ENCODE results near the gene LILRA6.
"Not testable (repeated sequence)": the region's sequence is repeated elsewhere in the genome, so short reads cannot be mapped to it uniquely, and the experiment has no call there.

The LILRA6 gene

DNA sequence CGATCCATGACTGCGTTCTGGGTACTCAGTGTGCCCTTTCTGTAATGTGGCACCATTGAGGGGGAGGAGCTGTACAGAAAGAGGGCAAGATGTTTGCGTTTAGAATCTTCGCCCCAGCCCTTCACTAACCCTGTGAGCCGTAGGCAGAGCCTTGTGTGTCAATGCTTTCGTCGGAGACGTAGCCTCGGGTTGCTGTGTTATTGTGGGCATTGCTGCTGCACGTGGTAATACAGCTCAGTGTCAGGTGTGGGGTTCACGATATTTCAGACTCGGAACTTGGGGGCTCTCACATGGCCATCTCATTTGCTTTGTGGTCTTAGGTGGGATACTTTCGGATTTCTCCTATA, 35.8 kb downstream of the LILRA6 start:
- DNase-seq, result no peak

DNA sequence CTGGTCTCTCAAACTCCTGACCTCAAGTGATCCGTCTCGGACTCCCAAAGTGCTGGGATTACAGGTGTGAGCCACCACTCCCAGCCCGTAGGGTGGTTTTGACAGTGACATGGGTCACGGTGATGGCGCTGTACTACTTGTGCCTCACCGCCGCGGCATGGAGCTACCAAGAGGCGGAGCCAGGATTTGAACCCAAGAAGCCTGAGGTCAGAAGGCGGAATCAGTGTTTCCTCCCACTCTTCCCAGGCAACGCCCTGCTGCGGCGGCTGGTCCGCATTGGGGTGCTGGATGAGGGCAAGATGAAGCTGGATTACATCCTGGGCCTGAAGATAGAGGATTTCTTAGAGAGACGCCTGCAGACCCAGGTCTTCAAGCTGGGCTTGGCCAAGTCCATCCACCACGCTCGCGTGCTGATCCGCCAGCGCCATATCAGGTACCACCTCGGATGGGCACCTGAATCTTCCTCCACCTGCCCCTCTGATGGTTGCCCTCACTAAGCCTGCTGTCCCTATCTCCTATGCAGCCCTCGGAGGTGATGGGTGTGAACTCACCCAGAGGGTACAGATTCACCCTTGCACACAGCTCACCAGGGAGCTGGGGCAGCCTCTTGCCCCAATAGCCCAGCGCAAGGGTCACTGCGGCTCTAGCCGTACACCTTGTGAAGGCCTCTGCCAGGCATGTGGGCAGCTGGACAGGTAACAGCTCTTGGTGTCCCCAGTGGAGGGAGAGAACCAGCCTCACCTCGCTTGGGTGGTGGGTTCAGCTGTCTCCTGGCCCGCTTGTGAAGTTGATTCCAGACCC, 36.4 kb downstream of the LILRA6 start:
- DNase-seq, result no peak

DNA sequence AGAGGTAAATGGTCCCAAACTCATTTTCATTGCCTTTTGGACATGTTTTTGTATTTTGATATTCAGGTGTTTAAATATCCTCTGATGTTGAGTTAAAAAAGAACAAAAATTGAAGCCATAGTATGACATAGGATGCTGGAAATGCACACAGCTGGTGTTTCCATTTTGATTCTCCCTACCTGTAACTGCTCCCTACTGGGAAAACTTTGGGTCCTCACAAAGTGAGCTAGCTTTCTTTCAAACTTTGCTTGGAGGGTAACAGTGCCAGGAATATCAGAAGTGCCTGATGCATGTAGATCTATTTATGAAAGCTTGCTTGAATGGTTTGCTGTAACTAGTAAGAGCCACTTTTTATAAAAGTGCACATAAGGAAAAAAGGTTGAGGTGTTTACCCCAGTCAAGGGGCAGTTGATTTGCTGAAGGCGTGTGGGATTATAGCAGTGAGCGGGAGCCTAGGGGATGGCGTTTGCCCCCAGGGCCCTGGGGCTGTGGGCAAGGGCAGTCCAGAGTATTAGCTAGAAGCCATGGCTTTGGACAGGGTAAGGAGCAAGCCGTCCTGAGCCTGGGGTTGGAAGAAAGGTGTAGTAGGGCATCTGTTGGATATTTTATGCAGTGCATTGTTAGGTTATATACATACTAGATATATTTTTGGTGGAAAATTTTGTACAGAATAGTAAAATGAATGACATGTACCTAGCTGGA, 37.7 kb downstream of the LILRA6 start:
- no peak for DNase-seq

DNA sequence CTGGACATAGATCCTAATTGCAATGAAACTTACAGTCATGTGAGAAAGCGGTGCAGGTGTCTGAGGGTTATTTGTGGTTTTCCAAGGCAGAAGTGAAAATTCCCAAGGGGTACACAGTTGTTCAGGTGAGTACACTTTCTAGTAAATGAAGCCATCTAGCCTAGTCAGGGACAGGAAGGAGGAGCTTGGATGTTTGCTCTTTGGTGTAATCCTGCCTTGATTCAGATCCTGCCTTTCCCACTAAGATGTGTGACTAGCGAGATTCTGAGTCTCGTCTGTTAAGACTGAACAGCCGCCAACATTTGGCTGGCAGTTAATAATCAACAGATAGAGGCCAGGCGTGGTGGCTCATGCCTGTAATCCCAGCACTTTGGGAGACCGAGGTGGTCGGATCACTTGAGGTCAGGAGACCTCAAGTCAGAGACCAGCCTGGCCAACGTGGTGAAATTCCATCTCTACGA, 39.4 kb downstream of the LILRA6 start:
- no peak for DNase-seq

DNA sequence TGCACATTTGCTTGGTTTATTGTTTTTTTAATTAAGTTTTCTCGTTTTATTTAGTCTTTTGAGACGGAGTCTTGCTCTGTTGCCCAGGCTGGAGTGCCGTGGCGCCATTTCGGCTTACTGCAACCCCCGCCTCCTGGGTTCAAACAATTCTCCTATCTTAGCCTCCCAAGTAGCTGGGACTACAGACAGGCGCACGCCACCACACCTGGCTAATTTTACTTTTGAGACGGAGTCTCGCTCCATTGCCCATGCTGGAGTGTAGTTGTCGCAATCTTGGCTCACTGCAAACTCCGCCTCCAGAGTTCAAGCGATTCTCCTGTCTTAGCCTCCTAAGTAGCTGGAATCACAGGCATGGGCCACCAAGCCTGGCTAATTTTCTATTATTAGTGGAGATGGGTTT, 40.6 kb downstream of the LILRA6 start:
- DNase-seq, result no peak

DNA sequence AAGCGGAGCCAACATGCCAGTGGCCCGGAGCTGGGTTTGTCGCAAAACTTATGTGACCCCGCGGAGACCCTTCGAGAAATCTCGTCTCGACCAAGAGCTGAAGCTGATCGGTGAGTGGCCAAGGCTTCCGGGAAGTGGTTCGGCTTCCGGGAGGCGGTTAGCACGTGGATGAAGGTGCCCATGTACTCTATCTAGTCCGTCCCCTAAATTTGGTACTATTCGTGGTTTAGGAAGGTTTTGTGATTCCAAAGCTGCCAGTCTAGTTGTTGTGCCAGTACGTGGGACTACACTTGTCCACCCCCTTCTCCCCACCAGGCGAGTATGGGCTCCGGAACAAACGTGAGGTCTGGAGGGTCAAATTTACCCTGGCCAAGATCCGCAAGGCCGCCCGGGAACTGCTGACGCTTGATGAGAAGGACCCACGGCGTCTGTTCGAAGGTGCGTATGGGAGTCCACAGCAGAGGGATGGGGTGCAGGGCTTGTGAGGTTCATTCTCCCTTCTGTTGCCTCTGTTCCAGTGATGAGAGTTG, 41.4 kb downstream of the LILRA6 start:
- DNase-seq, result no peak

DNA sequence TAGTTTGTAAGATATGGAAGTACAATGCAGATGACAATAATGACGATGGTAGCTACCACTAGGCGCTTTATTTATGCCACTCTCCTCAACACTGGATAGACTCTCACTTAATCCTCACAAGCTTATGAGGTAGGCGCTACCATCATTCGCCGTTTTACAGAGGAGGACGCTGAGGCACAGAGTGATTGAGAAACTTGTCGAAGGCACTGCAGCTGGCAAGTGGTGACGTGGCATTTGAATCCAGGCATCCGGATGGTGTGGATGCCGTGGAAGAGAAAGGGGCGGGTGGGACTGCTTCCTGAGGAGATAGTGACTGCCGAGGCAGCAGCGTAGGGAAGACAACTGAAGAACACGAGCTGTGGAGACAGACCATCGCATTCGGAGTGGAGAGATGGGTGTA, 43.2 kb downstream of the LILRA6 start:
- DNase-seq, result no peak

DNA sequence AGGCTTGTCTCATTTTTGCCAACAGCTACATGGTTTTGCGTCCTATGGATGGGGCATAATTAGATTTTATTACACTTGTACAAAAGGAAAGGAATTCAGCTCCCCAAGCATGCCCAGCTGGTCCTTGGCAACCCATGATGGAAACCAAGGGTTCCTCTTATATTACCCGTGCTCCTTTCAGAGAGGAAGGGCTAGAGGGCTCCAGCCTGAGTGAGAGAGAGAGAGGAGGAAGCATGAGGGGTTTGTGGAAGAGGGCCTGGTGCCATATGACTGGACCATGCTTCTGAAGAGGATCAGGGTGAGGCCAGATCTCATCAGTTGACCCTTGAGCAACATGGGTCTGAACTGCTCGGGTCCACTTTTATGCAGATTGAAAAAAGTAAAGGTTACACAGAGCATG, 45.5 kb downstream of the LILRA6 start:
- no peak for DNase-seq

DNA sequence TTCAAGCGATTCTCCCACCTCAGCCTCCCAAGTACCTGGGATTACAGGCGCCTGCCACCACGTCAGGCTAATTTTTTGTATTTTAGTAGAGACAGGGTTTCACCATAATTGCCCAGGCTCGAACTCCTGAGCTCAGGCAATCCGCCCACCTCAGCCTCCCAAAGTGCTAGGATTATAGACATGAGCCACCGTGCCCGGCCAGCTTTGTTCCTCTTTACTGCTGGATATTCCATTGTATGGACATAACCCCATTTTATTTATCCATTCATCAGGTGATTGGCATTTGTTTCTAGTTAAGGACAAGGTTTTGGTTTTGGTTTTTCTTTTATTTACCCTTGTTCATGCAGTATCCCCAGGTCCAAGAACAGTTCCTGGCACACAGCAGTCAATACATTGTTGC, 46.1 kb downstream of the LILRA6 start:
- no peak for DNase-seq

DNA sequence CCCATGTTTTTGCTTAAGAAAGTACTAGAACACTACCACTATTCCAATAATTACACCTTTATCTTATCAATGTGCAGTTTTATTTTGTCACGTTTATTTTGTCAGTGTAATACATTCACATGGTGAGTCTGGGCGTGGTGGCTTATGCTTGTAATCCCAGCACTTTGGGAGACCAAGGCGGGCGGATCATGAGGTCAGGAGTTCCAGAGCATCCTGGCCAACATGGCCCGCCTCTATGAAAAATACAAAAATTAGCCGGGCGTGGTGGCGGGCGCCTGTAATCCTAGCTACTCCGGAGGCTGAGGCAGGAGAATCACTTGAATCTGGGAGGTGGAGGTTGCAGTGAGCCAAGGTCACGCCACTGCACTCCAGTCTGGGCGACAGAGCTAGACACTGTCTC, 48.1 kb downstream of the LILRA6 start:
- not testable (repeated sequence) for DNase-seq

DNA sequence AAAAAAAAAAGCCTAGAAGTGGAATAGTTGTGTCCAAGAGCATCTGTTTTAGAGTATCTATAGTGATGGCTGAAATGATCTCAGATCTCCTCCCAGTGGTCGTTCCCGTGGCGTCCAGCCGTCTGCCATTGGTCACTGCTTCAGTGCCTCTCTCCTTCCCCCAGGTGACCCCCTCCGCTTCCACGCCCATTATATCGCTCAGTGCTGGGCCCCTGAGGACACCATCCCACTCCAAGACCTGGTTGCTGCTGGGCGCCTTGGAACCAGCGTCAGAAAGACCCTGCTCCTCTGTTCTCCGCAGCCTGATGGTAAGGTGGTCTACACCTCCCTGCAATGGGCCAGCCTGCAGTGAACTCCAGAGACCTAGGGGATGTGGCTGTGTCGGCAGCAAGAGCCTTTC, 49.6 kb downstream of the LILRA6 start:
- DNase-seq, result no peak

DNA sequence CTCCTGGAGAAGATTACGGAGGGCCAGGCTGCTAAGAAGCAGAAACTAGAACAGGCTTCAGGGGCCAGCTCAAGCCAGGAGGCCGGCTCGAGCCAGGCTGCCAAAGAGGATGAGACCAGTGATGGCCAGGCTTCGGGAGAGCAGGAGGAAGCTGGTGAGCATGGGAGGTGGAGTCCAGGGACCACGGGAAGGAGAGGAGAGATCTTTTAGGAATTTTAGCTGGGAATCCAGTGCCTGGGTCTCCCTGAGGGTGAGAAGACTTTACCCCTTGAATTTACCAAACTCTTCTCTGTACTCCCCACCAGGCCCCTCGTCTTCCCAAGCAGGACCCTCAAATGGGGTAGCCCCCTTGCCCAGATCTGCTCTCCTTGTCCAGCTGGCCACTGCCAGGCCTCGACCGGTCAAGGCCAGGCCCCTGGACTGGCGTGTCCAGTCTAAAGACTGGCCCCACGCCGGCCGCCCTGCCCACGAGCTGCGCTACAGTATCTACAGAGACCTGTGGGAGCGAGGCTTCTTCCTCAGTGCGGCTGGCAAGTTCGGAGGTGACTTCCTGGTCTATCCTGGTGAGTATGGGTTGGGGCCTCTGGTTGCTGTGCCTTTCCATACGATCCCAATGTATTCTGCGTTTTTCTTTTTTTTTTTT, 50.7 kb downstream of the LILRA6 start:
- DNase-seq, result peak; percentile 9

DNA sequence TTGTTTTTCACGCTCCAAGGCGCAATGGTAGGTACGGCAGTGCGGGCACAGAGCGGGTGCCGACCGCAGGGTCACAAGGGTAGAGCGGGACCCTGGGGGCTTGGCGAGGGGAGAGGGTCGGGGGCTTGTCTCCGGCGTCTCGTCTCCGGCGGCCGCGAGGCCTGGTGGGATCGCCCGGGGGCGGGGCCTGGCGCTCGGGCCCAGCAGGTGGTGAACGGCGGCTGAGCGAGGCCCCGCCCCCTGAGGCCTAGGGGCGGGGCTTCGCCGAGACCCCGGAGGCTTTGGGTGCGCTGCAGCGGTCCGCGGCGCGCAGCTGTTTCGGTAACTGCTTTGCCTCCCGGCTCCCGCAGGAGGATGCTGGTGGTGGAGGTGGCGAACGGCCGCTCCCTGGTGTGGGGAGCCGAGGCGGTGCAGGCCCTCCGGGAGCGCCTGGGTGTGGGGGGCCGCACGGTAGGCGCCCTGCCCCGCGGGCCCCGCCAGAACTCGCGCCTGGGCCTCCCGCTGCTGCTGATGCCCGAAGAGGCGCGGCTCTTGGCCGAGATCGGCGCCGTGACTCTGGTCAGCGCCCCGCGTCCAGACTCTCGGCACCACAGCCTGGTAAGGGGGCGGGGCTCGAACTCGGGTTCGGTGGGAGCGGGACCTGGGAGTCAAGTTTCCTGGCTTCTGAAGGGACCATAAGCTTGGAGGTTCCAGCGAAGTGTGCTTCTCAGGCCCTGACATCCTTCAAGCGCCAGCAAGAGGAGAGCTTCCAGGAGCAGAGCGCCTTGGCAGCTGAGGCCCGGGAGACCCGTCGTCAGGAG, 51.4 kb downstream of the LILRA6 start, which contains the start of gene TSEN34:
Gene TSEN34, plus strand, starts transcription at position 298 of the 800 bp plus-strand sequence. Its CDS starts 57 bp downstream, at position 355.
- DNase-seq, result peak; percentile 73

DNA sequence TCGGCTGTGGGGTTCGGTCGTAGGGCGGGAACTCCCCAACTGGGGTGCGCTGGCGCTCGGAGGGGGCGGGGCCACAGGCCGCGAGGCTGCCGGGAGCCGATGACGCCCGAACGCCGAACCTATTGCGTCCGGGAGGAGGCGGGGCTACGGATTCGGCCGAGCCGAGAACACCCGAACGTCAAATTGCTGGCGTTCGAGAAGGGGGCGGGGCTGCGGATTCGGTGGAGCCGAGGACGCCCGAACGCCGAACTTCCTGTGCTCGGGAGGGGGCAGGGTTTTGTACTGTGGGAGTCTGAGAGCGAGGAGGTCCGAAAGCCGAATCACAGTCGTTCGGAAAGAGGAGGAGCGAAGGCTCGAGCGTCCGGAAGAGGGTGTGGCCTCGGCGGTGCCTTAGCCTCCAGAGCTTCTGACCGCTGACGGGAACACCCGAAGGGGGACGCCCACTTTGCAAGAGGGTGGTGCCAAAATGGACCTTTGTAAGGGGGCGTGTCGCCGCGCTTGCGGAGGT, 52.0 kb downstream of the LILRA6 start:
- DNase-seq, result peak; percentile 99

DNA sequence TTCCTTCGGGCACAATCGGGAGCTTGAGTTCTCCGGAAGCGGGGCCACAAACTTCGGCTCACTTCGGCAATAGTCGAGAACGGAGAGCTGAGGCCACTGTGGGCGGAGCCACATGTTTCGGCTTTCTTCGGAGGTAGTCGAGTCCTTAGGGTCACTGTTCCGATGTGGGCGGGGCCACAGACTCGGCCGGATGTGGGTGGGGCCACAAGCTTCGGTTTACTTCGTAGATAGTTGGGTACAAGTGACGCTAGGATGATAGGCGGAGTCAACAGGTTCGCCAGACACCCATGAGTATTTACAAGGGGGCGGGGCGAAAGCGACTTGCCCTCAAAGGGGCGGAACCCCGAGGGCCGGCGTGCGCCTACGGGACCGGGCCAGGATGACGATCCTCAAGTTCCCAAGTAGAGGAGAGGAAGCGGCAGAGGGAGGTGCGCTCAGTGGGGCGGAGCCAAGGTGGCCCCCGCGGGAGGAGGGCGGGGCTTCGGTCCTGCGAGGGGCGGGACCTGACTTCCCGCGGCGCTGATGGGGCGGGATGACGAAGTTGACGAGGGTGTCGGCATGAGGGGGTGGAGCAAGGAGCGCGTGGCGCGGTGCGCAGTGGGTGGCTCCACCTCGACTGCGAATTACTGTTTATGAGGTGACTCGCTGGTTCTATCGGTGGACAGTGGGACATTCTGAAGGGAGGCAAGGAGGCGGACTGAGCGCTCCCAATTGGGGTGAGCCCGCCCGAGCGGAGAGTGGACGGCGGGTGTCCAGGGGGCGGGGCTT, 52.7 kb downstream of the LILRA6 start:
- DNase-seq, result peak; percentile 99

DNA sequence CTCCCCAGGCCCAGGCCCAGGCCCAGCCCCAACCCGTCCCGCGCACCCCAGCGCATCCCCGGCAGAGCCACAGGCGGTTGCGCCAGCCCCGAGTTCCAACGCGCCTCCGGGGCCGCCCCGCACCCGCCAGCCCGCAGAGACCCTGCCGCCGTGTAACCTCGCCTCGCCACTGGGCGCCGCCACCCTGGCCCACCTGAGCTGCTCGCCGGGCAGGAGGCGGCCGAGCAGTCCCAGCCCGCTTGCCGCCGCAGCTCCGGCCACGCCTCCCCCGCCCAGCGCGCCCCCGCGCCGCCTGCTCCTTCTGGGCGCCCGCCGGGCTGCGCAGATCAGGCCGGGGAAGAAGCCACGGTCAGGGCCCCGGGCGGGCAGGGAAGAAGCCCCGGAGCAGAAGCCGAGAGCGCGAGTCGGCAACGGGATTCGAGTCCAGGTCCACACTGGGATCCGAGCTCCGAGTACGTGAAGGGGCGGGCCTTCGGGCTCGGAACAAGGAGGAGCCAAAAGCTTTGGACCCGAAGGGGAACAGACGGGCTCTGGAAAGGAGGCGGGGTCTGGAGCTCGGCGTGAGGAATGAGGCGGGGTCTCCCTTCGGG, 53.4 kb downstream of the LILRA6 start, which contains the start of gene MBOAT7:
Gene MBOAT7, minus strand, starts transcription at position 436 of the 590 bp plus-strand sequence. CDS start 1,072 bp downstream, outside the sequence.
- no peak for DNase-seq

DNA sequence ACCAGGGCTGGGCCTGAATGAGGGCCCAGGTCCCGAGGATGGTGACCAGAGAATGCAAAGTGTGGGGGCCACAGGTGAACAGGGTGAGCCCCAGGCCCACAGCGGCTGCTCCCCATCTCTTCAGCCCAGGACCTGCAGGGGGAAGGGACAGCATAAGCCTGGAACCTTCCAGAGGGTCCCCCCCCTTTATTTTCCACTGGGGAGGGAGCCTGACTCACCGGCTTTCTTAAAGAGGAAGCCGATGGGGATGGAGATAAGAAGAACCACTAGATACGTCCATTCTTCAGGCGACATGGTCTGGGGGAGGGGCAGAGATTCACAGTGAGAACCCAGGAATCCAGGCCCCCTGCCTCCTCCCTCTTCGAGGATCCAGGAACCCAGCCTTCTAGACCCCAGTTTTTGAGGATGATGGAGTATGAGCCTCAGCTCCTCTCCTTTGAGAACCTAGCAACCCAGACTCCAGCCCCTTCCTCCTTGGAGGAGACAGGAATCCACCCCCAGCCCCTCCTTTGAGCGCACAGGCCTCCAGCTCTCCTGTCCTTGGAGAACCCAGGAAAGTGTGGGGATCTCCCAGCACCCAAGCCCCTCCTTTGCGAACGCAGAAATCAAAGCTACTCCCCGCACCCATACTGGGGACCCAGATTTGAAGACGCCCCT, 54.2 kb downstream of the LILRA6 start:
- DNase-seq, result no peak

DNA sequence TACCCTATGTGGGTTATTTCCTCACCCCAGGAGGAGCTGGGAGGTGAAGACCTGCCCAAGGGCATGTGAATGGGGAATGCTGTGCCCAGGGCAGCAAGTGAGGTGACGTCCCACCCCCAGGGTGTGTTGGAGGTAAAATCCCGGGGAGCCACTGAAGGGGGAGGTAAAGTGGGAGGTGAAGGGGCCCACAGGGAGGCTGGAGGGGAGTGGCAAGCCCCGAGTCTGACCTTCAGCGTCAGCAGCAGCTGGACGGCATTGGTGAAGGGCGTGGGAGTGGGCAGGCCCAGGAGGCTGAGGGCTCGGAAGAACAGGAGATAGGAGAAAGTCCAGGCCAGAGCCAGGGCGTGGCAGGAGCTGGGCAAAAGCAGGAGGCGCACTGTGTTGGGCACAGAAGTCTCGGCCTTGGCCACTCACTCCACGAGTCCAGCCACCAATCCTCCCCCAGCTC, 55.6 kb downstream of the LILRA6 start:
- DNase-seq, result no peak

Measured in HCEC 1CT (cell line).